ENCODE measurements around the gene MCC. TPM values are rescaled to one million over a fixed set of nuclear protein-coding genes. Genes with fewer than 3 reads are reported as not detected.

The MCC gene
- total and polyA plus RNA-seq, 12 donors: 4.2 to 34.1 (median 25.2) TPM

DNA sequence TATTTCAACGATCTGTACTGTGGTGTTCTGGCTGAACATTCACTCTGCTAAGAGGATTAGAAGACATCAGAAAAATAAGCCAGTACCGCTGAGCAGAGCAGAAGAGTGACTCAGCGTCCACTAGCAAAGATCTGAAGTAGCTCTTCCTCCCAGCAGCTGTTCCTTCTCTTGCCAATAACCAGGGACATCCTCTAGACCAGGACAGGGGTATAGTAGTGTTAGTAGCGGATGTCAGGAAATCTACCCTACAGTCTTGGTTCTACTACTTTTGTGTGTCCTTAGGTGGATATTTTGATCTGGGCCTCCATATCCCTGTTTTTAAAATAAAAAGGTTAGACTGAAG lies 157.1 kb downstream of the MCC start:
- H3K4me3 ChIP-seq: no peak overlapping the region
- intact Hi-C loops (cut with DNase I): loop anchor here in 8 of 10 donors (2.0 to 10.0 kb wide), 7 partner anchors 274 to 334 kb away; no protein-coding TSS in a partner anchor
- TF ChIP-seq, protein P1, sequence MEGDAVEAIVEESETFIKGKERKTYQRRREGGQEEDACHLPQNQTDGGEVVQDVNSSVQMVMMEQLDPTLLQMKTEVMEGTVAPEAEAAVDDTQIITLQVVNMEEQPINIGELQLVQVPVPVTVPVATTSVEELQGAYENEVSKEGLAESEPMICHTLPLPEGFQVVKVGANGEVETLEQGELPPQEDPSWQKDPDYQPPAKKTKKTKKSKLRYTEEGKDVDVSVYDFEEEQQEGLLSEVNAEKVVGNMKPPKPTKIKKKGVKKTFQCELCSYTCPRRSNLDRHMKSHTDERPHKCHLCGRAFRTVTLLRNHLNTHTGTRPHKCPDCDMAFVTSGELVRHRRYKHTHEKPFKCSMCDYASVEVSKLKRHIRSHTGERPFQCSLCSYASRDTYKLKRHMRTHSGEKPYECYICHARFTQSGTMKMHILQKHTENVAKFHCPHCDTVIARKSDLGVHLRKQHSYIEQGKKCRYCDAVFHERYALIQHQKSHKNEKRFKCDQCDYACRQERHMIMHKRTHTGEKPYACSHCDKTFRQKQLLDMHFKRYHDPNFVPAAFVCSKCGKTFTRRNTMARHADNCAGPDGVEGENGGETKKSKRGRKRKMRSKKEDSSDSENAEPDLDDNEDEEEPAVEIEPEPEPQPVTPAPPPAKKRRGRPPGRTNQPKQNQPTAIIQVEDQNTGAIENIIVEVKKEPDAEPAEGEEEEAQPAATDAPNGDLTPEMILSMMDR (IDR thresholded peaks at IDR 0.05): no peak
- H3K27ac ChIP-seq: peak overlapping the region in 1 of 10 donors; percentile 35
- H3K27me3 ChIP-seq: no peaks in the 10 kb centered on the region
- peaks cover 0 to 15% (median 9%) of the 10 kb centered on the region in 9 donors for H3K4me1 ChIP-seq
- DNase-seq: no peak
- 60 to 62% methylated on average over 4 of the region's 4 CpGs for WGBS, 2 donors
- no peaks in the 10 kb centered on the region for H3K36me3 ChIP-seq
- peaks cover 0 to 5% (median 0%) of the 10 kb centered on the region in 11 donors for H3K9me3 ChIP-seq
- ATAC-seq: peak; percentile 8 to 88 (median 62)

DNA sequence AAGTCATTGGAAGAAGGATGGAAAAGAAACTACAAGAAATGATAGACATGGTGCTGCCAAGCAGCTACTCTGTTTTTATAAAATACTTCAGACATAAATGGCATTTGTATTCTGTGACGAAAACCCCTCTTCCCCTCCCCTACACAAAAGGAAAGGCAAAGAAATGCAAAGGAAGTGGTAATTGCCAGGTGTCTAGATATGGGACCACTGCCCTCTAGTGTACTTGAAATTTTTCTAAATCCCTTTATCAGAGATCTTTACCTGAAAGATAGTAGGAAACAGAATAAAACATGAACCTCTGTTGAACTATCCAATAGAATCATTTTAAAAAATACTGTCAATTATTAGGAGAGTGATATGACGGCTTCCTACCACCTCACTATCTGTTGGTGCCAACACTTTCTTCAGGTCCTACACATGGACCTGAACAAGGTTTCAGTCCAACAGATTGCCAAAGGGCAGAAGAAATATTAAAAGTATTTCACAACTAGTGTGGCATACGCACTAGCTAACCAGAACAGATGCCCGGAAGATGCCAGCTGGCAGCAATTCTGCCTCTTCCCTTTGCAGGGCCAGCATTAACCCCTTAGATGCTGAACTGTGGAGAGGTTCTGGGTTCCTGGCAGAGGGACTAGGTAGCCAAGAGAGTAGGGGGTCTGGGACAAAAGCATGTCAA lies 157.6 kb downstream of the MCC start:
- 12 to 18% methylated on average over 4 of the region's 4 CpGs for WGBS, 2 donors

DNA sequence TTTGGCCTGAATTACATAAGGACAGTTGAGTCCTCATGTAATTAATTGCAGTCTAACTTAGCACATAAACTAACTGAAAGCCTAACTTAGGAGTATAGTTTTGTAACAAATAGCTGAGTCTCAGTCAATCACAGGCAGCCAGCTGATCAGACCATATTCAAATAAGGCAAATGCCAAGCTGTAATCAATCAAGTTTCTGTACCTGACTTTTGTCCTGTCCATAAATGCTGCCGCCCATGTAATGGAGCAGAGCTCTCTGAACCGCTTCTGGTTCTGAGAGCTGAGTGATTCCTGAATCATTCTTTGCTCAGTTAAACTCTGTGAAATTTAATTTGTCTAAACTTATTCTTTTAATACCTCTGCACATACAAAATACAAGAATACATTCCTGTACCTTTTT lies 158.3 kb downstream of the MCC start:
- no peak overlapping the region for H3K4me3 ChIP-seq
- intact Hi-C loops (cut with DNase I): loop anchor here (1.0 to 10.0 kb wide), 11 partner anchors 125 to 336 kb away; no protein-coding TSS in a partner anchor
- peaks cover 0 to 5% (median 0%) of the 10 kb centered on the region in 11 donors for H3K9me3 ChIP-seq
- no peaks in the 10 kb centered on the region for H3K27me3 ChIP-seq
- peaks cover 0 to 15% (median 9%) of the 10 kb centered on the region in 9 donors for H3K4me1 ChIP-seq
- no peak overlapping the region for H3K27ac ChIP-seq
- H3K36me3 ChIP-seq: no peaks in the 10 kb centered on the region
- TF ChIP-seq, protein P1 (IDR thresholded peaks at IDR 0.05): no peak
- DNase-seq: no peak
- WGBS, 2 donors: 66 to 70% methylated on average over 2 of the region's 2 CpGs
- no peak for ATAC-seq

More for the DNA sequence above, 157.6 kb downstream of the MCC start:
- H3K9me3 ChIP-seq: peaks cover 0 to 5% (median 0%) of the 10 kb centered on the region in 11 donors
- H3K36me3 ChIP-seq: no peaks in the 10 kb centered on the region
- H3K27ac ChIP-seq: peak overlapping the region in 1 of 10 donors; percentile 35
- no peaks in the 10 kb centered on the region for H3K27me3 ChIP-seq
- TF ChIP-seq, protein P1 (IDR thresholded peaks at IDR 0.05): peak; percentile 37 to 71 (median 51)
- intact Hi-C loops (cut with DNase I): loop anchor here in 9 of 10 donors (1.0 to 10.0 kb wide), 9 partner anchors 274 to 336 kb away; no protein-coding TSS in a partner anchor
- no peak overlapping the region for H3K4me3 ChIP-seq
- peak; percentile 31 to 34 for DNase-seq
- ATAC-seq: peak; percentile 66 to 92 (median 74)
- peaks cover 0 to 15% (median 9%) of the 10 kb centered on the region in 9 donors for H3K4me1 ChIP-seq

DNA sequence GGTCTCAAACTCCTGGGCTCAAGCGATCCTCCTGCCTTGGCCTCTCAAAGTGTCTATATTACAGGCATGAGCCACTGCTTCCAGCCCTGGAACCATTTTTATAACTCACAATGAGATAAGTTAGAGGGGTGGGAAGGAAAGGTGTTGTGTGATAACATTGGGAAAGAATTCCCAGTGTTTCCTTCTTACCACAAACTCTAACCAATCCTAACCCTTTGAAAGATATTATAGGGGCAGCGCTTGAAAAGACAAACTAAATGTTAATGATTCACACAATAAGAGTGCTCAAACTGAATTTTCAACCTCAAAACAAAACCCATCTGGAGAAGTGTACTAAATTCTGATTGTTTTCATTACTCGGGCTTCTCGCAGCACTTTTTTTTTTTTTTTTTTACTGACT lies 163.2 kb downstream of the MCC start:
- intact Hi-C loops (cut with DNase I): loop anchor here in 3 of 10 donors (5.0 to 10.0 kb wide), 3 partner anchors 120 to 330 kb away; no protein-coding TSS in a partner anchor
- no peak for ATAC-seq
- H3K27ac ChIP-seq: no peak overlapping the region
- peaks cover 0 to 18% (median 13%) of the 10 kb centered on the region in 9 donors for H3K4me1 ChIP-seq
- 94% methylated on average over 4 of the region's 4 CpGs for WGBS, 2 donors
- H3K4me3 ChIP-seq: no peak overlapping the region
- H3K36me3 ChIP-seq: no peaks in the 10 kb centered on the region
- H3K9me3 ChIP-seq: peaks cover 0 to 5% (median 0%) of the 10 kb centered on the region in 11 donors
- no peak for DNase-seq
- TF ChIP-seq, protein P1 (IDR thresholded peaks at IDR 0.05): no peak
- H3K27me3 ChIP-seq: no peaks in the 10 kb centered on the region

Measured in heart right ventricle (tissue), 16 donors.